ENCODE measurements around the gene RAB11FIP3. TPM values are rescaled to one million over a fixed set of nuclear protein-coding genes. Genes with fewer than 3 reads are reported as not detected.

RAB11FIP3 gene
- total and polyA plus RNA-seq, 4 donors = 22.0 to 68.8 (median 61.9) TPM

Small RNA genes within 50 kb of the gene (microRNA-seq; reads per million reads assigned to microRNA genes)
- gene MIR3176 (0 reads per million in 2 donors), gene MIR5587 (0 reads per million in 2 donors)

Other genes with a start within 250 kb of the RAB11FIP3 start
- gene HBA1, start 249.0 kb upstream of the RAB11FIP3 start, total RNA-seq = 1,000 to 10,000 TPM in 1 of 2 donors, 100 to 1,000 TPM in 1; 559 to 1,337 TPM
- gene HBA1, start 249.0 kb upstream of the RAB11FIP3 start, polyA plus RNA-seq = 1 to 10 TPM in 1 of 2 donors, not detected in 1; 8.0 TPM
- gene HBQ1, start 245.2 kb upstream of the RAB11FIP3 start, total RNA-seq = not detected
- not detected for gene HBQ1, start 245.2 kb upstream of the RAB11FIP3 start, polyA plus RNA-seq
- 10 to 100 TPM; 69.5 to 98.5 TPM for gene LUC7L, start 196.2 kb upstream of the RAB11FIP3 start, total RNA-seq
- 100 to 1,000 TPM in 1 of 2 donors, 10 to 100 TPM in 1; 28.4 to 346 TPM for gene LUC7L, start 196.2 kb upstream of the RAB11FIP3 start, polyA plus RNA-seq
- 10 to 100 TPM; 58.0 to 60.7 TPM for gene FAM234A, start 190.8 kb upstream of the RAB11FIP3 start, total RNA-seq
- gene FAM234A, start 190.8 kb upstream of the RAB11FIP3 start, polyA plus RNA-seq = 10 to 100 TPM; 32.2 to 53.0 TPM
- gene RGS11, start 149.7 kb upstream of the RAB11FIP3 start, total RNA-seq = 10 to 100 TPM in 1 of 2 donors, 1 to 10 TPM in 1; 3.3 to 35.2 TPM
- gene RGS11, start 149.7 kb upstream of the RAB11FIP3 start, polyA plus RNA-seq = 10 to 100 TPM in 1 of 2 donors, 1 to 10 TPM in 1; 5.4 to 76.5 TPM
- 1 to 10 TPM in 1 of 2 donors, not detected in 1; 3.1 TPM for gene ARHGDIG, start 145.1 kb upstream of the RAB11FIP3 start, total RNA-seq
- gene ARHGDIG, start 145.1 kb upstream of the RAB11FIP3 start, polyA plus RNA-seq = under 1 TPM in 1 of 2 donors, not detected in 1; 0.75 TPM
- 1 to 10 TPM in 1 of 2 donors, not detected in 1; 1.6 TPM for gene PDIA2, start 142.5 kb upstream of the RAB11FIP3 start, total RNA-seq
- 1 to 10 TPM; 5.3 to 6.3 TPM for gene PDIA2, start 142.5 kb upstream of the RAB11FIP3 start, polyA plus RNA-seq
- gene AXIN1, start 72.9 kb upstream of the RAB11FIP3 start, total RNA-seq = 10 to 100 TPM; 17.0 to 19.8 TPM
- 10 to 100 TPM in 1 of 2 donors, 1 to 10 TPM in 1; 9.1 to 14.2 TPM for gene AXIN1, start 72.9 kb upstream of the RAB11FIP3 start, polyA plus RNA-seq
- gene MRPL28, start 55.1 kb upstream of the RAB11FIP3 start, total RNA-seq = 10 to 100 TPM; 35.5 to 38.0 TPM
- gene MRPL28, start 55.1 kb upstream of the RAB11FIP3 start, polyA plus RNA-seq = 100 to 1,000 TPM in 1 of 2 donors, 10 to 100 TPM in 1; 42.6 to 107 TPM
- gene PGAP6, start 43.7 kb upstream of the RAB11FIP3 start, total RNA-seq = 10 to 100 TPM; 38.9 to 39.0 TPM
- 10 to 100 TPM; 27.4 to 41.4 TPM for gene PGAP6, start 43.7 kb upstream of the RAB11FIP3 start, polyA plus RNA-seq
- 10 to 100 TPM; 65.6 to 81.9 TPM for gene NME4, start 28.4 kb upstream of the RAB11FIP3 start, total RNA-seq
- gene NME4, start 28.4 kb upstream of the RAB11FIP3 start, polyA plus RNA-seq = 100 to 1,000 TPM in 1 of 2 donors, 10 to 100 TPM in 1; 95.5 to 128 TPM
- gene DECR2, start 23.8 kb upstream of the RAB11FIP3 start, total RNA-seq = 10 to 100 TPM; 10.9 to 15.9 TPM
- 10 to 100 TPM; 16.2 to 21.8 TPM for gene DECR2, start 23.8 kb upstream of the RAB11FIP3 start, polyA plus RNA-seq
- 10 to 100 TPM; 27.9 to 33.9 TPM for gene CAPN15, start 102.1 kb downstream of the RAB11FIP3 start, total RNA-seq
- gene CAPN15, start 102.1 kb downstream of the RAB11FIP3 start, polyA plus RNA-seq = 10 to 100 TPM; 15.3 to 24.1 TPM
- not detected for gene PRR35, start 134.7 kb downstream of the RAB11FIP3 start, total RNA-seq
- gene PRR35, start 134.7 kb downstream of the RAB11FIP3 start, polyA plus RNA-seq = under 1 TPM in 1 of 2 donors, not detected in 1; 0.05 TPM
- gene NHLRC4, start 141.4 kb downstream of the RAB11FIP3 start, total RNA-seq = 1 to 10 TPM in 1 of 2 donors, under 1 TPM in 1; 0.52 to 2.2 TPM
- 1 to 10 TPM in 1 of 2 donors, under 1 TPM in 1; 0.25 to 2.6 TPM for gene NHLRC4, start 141.4 kb downstream of the RAB11FIP3 start, polyA plus RNA-seq
- 10 to 100 TPM; 25.8 to 38.5 TPM for gene PIGQ, start 144.3 kb downstream of the RAB11FIP3 start, total RNA-seq
- 10 to 100 TPM; 10.8 to 92.2 TPM for gene PIGQ, start 144.3 kb downstream of the RAB11FIP3 start, polyA plus RNA-seq
- gene RAB40C, start 164.4 kb downstream of the RAB11FIP3 start, total RNA-seq = 10 to 100 TPM; 17.9 to 19.6 TPM
- 10 to 100 TPM in 1 of 2 donors, 1 to 10 TPM in 1; 9.5 to 40.7 TPM for gene RAB40C, start 164.4 kb downstream of the RAB11FIP3 start, polyA plus RNA-seq
- gene WFIKKN1, start 205.3 kb downstream of the RAB11FIP3 start, total RNA-seq = 1 to 10 TPM in 1 of 2 donors, under 1 TPM in 1; 0.33 to 1.0 TPM
- 1 to 10 TPM in 1 of 2 donors, under 1 TPM in 1; 0.63 to 2.2 TPM for gene WFIKKN1, start 205.3 kb downstream of the RAB11FIP3 start, polyA plus RNA-seq
- 10 to 100 TPM; 45.2 to 64.8 TPM for gene METTL26, start 210.7 kb downstream of the RAB11FIP3 start, total RNA-seq
- 100 to 1,000 TPM in 1 of 2 donors, 10 to 100 TPM in 1; 86.0 to 158 TPM for gene METTL26, start 210.7 kb downstream of the RAB11FIP3 start, polyA plus RNA-seq
- 10 to 100 TPM; 10.4 to 14.7 TPM for gene MCRIP2, start 216.2 kb downstream of the RAB11FIP3 start, total RNA-seq
- gene MCRIP2, start 216.2 kb downstream of the RAB11FIP3 start, polyA plus RNA-seq = 10 to 100 TPM; 22.9 to 28.9 TPM
- gene WDR90, start 223.7 kb downstream of the RAB11FIP3 start, total RNA-seq = 10 to 100 TPM; 21.0 to 25.8 TPM
- 10 to 100 TPM in 1 of 2 donors, 1 to 10 TPM in 1; 7.5 to 60.9 TPM for gene WDR90, start 223.7 kb downstream of the RAB11FIP3 start, polyA plus RNA-seq
- gene RHOT2, start 242.5 kb downstream of the RAB11FIP3 start, total RNA-seq = 10 to 100 TPM; 79.3 to 93.8 TPM
- gene RHOT2, start 242.5 kb downstream of the RAB11FIP3 start, polyA plus RNA-seq = 100 to 1,000 TPM in 1 of 2 donors, 10 to 100 TPM in 1; 27.4 to 356 TPM

All from aorta (tissue), 4 donors.